SK-N-SH treated with all-trans-retinoic acid at 6 μM for 48 hours (cell line): ENCODE data around the gene PRR29.

Experiments used
- ATAC-seq: fragments of 200-7000 bp; cut with Tn5 transposase; 3 replicates; pipeline ENCODE4 v1.9.1; 2020; ENCODE audit warnings: mild to moderate bottlenecking, moderate library complexity
- BACH2 ChIP-seq: fragments of 250-450 bp; sonication (Bioruptor Pico); IDR thresholded peaks from 2 replicates; pipeline ENCODE4 v1.9.0; 2021; ENCODE audit warnings: mild to moderate bottlenecking, borderline replicate concordance
- CSDC2 ChIP-seq: fragments of 250-450 bp; sonication (Bioruptor Pico); IDR thresholded peaks from 2 replicates; pipeline ENCODE4 v1.5.0; 2020; ENCODE audit warnings: mild to moderate bottlenecking, moderate library complexity
- ESRRG ChIP-seq: fragments of 250-450 bp; sonication (Bioruptor Pico); IDR thresholded peaks from 2 replicates; pipeline ENCODE4 v1.6.1; 2021; ENCODE audit warnings: mild to moderate bottlenecking
- GLIS3 ChIP-seq: fragments of 250-450 bp; sonication (Bioruptor Pico); IDR thresholded peaks from 2 replicates; pipeline ENCODE4 v1.5.0; 2020; ENCODE audit warnings: mild to moderate bottlenecking, moderate library complexity
- OSR1 ChIP-seq: fragments of 250-450 bp; sonication (Bioruptor Pico); IDR thresholded peaks from 2 replicates; pipeline ENCODE4 v1.8.0; 2022; ENCODE audit warnings: moderate library complexity, mild to moderate bottlenecking, inconsistent platforms
- PATZ1 ChIP-seq: fragments of 250-450 bp; sonication (Bioruptor Pico); IDR thresholded peaks from 2 replicates; pipeline ENCODE4 v1.8.0; 2020; ENCODE audit warnings: mild to moderate bottlenecking, moderate library complexity, borderline replicate concordance
- POU6F1 ChIP-seq: fragments of 250-450 bp; sonication (Bioruptor Pico); IDR thresholded peaks from 2 replicates; pipeline ENCODE4 v1.8.0; 2021; ENCODE audit warnings: low read depth, mild to moderate bottlenecking, moderate library complexity, borderline replicate concordance
- PPARA ChIP-seq: fragments of 250-450 bp; sonication (Bioruptor Pico); IDR thresholded peaks from 2 replicates; pipeline ENCODE4 v1.5.0; 2020; ENCODE audit warnings: mild to moderate bottlenecking, borderline replicate concordance
- TCF4 ChIP-seq: fragments of 250-450 bp; sonication (Bioruptor Pico); IDR thresholded peaks from 2 replicates; pipeline ENCODE4 v1.8.0; 2021; ENCODE audit warnings: mild to moderate bottlenecking, moderate library complexity, borderline replicate concordance
- TOX ChIP-seq: fragments of 250-450 bp; sonication (Bioruptor Pico); IDR thresholded peaks from 2 replicates; pipeline ENCODE4 v1.8.0; 2021; ENCODE audit warnings: mild to moderate bottlenecking, moderate library complexity, borderline replicate concordance
- ZFP3 ChIP-seq: fragments of 250-450 bp; sonication (Bioruptor Pico); IDR thresholded peaks from 2 replicates; pipeline ENCODE4 v1.5.0; 2020; ENCODE audit warnings: mild to moderate bottlenecking, moderate library complexity
- ZFP30 ChIP-seq: fragments of 450-650 bp; formaldehyde crosslinking; IDR thresholded peaks from 2 replicates; pipeline ENCODE4 v1.5.0; 2022; ENCODE audit warnings: mild to moderate bottlenecking, moderate library complexity
- ZNF565 ChIP-seq: fragments of 450-650 bp; formaldehyde crosslinking; conservative IDR thresholded peaks from 2 replicates; pipeline ENCODE4 v1.5.0; 2020; ENCODE audit warnings: low read depth, mild to moderate bottlenecking, moderate library complexity
- ZNF70 ChIP-seq: fragments of 450-650 bp; formaldehyde crosslinking; IDR thresholded peaks from 2 replicates; pipeline ENCODE4 v1.5.0; 2020; ENCODE audit warnings: mild to moderate bottlenecking, moderate library complexity
- TF ChIP-seq, protein P1 (sequence below): fragments of 250-450 bp; sonication (Bioruptor Pico); IDR thresholded peaks from 2 replicates; pipeline ENCODE4 v1.5.0; 2020; ENCODE audit warnings: mild to moderate bottlenecking, moderate library complexity

PRR29 gene

DNA sequence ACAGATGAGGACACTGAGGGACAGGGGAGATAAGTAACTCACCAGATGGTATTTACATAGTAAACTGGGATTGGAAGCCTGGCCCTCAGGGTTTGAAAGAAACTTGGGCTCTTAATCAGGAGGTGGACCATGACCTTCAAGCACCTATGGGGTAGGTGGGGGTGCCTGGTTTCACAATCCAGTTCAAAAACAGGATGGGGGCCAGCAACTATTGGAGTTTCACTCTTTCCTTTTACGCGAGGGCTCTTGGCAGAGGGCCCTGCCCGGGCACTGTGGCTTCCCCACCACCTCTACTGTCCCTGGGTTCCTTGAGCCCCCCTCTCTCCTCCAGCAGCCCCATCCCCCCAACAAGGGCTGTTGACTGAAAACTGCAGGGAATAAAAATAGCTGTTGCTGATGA, 11.3 kb upstream of the PRR29 start (continued):
- TF ChIP-seq, protein P1, sequence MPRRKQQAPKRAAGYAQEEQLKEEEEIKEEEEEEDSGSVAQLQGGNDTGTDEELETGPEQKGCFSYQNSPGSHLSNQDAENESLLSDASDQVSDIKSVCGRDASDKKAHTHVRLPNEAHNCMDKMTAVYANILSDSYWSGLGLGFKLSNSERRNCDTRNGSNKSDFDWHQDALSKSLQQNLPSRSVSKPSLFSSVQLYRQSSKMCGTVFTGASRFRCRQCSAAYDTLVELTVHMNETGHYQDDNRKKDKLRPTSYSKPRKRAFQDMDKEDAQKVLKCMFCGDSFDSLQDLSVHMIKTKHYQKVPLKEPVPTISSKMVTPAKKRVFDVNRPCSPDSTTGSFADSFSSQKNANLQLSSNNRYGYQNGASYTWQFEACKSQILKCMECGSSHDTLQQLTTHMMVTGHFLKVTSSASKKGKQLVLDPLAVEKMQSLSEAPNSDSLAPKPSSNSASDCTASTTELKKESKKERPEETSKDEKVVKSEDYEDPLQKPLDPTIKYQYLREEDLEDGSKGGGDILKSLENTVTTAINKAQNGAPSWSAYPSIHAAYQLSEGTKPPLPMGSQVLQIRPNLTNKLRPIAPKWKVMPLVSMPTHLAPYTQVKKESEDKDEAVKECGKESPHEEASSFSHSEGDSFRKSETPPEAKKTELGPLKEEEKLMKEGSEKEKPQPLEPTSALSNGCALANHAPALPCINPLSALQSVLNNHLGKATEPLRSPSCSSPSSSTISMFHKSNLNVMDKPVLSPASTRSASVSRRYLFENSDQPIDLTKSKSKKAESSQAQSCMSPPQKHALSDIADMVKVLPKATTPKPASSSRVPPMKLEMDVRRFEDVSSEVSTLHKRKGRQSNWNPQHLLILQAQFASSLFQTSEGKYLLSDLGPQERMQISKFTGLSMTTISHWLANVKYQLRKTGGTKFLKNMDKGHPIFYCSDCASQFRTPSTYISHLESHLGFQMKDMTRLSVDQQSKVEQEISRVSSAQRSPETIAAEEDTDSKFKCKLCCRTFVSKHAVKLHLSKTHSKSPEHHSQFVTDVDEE (CRISPR knock-in tag): no peak
- TF ChIP-seq TOX (CRISPR knock-in tag) (no peak), PATZ1 (CRISPR knock-in tag) (no peak), PPARA (CRISPR knock-in tag) (no peak), BACH2 (CRISPR knock-in tag) (no peak), CSDC2 (CRISPR knock-in tag) (no peak), ZFP30 (CRISPR knock-in tag) (no peak), TCF4 (CRISPR knock-in tag) (no peak), OSR1 (no peak)

DNA sequence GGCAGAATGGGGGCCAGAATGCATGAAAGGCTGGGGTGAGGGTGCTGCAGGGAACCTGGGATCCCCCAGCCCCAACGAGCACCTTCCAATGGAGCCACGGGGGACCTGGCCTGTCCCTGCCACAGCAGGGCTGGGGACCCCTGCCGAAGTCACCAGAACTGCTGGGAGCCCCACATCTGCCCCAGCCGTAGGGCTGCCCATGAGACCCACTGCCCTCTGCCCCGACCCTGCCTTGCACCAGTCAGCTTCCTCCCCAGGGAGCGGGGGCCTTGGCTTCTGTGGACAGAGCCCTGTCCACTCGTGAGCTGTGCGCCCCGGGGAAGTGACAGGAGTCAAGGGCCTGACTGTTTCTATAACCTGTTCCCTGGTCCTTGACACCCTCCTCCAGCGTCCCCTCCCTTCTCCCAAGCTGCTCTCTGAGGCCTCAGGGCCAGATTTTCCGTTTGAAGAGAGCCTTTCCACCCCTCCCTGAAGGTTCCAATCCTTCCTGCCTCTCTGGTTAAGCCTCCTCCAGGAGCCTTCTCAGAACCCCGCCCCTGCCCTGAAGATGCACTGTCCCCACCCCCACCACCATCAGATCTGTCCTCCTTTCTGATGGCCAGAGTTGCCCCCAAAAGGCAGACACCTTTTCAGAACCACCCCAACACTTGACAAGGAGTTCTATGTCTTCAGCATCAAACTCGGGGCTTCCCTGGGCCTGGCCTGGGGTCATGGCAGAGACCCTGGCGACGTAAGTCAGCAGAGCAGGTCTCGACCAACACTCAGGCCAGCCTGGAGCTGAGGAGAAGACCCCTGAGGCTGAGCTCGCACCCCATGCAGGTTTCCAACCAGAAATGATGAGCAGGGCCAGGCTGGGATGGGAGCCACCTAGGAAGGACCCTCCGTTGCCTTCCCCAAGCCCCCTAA, 10.7 kb upstream of the PRR29 start:
- no peak for ATAC-seq
- no peak for TF ChIP-seq OSR1
- TF ChIP-seq ZNF565 (CRISPR knock-in tag): no peak
- no peak for TF ChIP-seq ZFP3 (CRISPR knock-in tag)
- no peak for TF ChIP-seq ZNF70 (CRISPR knock-in tag)
- TF ChIP-seq TOX (CRISPR knock-in tag): no peak
- TF ChIP-seq, protein P1 (CRISPR knock-in tag): no peak
- TF ChIP-seq BACH2 (CRISPR knock-in tag): no peak

DNA sequence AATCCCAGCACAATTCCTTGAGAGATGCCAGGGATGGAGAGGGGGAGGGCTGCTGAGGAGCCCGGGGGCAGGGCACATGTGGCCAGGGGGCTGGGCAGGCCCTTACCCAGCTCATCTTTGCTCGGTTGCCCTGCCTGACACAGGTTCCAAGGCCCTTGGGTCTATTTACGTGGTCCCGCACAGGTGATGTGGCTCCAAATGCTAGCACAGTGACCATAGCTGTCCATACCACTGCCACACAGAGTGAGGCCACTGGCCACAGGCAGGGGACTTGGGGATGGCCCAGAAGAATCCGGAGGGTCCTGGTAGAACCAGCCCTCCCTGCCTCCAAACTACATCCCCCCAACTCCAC, 10.0 kb upstream of the PRR29 start:
- no peak for ATAC-seq
- TF ChIP-seq ZFP30 (CRISPR knock-in tag) (no peak), ZNF70 (CRISPR knock-in tag) (no peak), GLIS3 (CRISPR knock-in tag) (no peak), ESRRG (CRISPR knock-in tag) (no peak), ZFP3 (CRISPR knock-in tag) (no peak), PATZ1 (CRISPR knock-in tag) (no peak), TCF4 (CRISPR knock-in tag) (no peak), POU6F1 (no peak)
- TF ChIP-seq, all 23 proteins: peak for 0
